T-helper 2 cell treated with Interferon-gamma antibody and Interleukin-4, amounts not matched to agents 100 ng/mL and 5 ng/mL, for 36 hours (primary cell): ENCODE measurements around the gene MFSD6L. TPM values are rescaled to one million over a fixed set of nuclear protein-coding genes. Genes with fewer than 3 reads are reported as not detected.

Source experiments
- intact Hi-C: fragments of 100-400 bp; cut with micrococcal nuclease; formaldehyde crosslinking; loops from one replicate; pipeline ENCODE4 v1.15.1; 2023
- total RNA-seq: library from RNA; stranded (reverse); gene quantifications from 2 replicates; pipeline ENCODE4 v1.2.3, GENCODE V29; 2022

MFSD6L gene
- total RNA-seq, 1 donor from 2014 or later: 0.86 TPM

- intact Hi-C loops: loop anchor here (2.0 to 10.0 kb wide), 2 partner anchors 117 kb away; partner anchors contain the start of genes MYH10 and PIK3R6
Observed at GRCh38 chr17:8747742-8748141, 51.4 kb downstream of the MFSD6L start.

Other genes starting within 250 kb of the MFSD6L start
- gene MYH10, start 168.6 kb downstream of the MFSD6L start, total RNA-seq: 8.5 and 10.0 TPM in 2 replicates
- 0.57 and 0.59 TPM in 2 replicates for gene CCDC42, start 54.5 kb downstream of the MFSD6L start, total RNA-seq
- gene SPDYE4, start 40.8 kb downstream of the MFSD6L start, total RNA-seq: 0.20 TPM in 1 of 2 replicates, not detected in the other
- gene PIK3R6, start 68.3 kb upstream of the MFSD6L start, total RNA-seq: 9.0 and 9.9 TPM in 2 replicates
- gene PIK3R5, start 166.3 kb upstream of the MFSD6L start, total RNA-seq: 56.2 and 58.8 TPM in 2 replicates
- gene NTN1, start 222.1 kb upstream of the MFSD6L start, total RNA-seq: 0.07 and 0.09 TPM in 2 replicates